ENCODE results near the gene DVL2.

DNA sequence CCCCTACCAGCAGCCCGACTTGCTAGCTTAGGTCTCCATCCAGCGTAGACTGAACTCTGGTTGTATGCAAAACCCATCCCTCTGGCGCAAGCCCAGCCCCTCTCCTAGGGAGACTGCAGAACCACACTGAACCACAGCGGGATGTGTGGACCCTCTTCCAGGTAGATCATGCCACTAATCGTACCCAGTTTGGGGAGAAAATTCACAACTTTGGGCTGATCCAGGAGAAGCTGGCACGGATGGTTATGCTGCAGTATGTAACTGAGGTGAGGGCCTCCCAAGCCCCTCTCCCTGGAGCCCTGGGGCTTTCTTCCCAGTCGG is 11.4 kb downstream of the DVL2 start:
- TF ChIP-seq, protein P1, sequence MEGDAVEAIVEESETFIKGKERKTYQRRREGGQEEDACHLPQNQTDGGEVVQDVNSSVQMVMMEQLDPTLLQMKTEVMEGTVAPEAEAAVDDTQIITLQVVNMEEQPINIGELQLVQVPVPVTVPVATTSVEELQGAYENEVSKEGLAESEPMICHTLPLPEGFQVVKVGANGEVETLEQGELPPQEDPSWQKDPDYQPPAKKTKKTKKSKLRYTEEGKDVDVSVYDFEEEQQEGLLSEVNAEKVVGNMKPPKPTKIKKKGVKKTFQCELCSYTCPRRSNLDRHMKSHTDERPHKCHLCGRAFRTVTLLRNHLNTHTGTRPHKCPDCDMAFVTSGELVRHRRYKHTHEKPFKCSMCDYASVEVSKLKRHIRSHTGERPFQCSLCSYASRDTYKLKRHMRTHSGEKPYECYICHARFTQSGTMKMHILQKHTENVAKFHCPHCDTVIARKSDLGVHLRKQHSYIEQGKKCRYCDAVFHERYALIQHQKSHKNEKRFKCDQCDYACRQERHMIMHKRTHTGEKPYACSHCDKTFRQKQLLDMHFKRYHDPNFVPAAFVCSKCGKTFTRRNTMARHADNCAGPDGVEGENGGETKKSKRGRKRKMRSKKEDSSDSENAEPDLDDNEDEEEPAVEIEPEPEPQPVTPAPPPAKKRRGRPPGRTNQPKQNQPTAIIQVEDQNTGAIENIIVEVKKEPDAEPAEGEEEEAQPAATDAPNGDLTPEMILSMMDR (IDR thresholded peaks at IDR 0.05; ENCODE audit: insufficient read depth, low read length, poor library complexity, severe bottlenecking) = no peak
- no peak for TF ChIP-seq EZH2phosphoT487 (conservative IDR thresholded peaks at IDR 0.05; ENCODE audit: low read length)
